Measurements from ENCODE around the gene DPF3. TPM values are rescaled to one million over a fixed set of nuclear protein-coding genes. Genes with fewer than 3 reads are reported as not detected.

Gene DPF3
- total and polyA plus RNA-seq, 9 of the 15 experiments (the other 6 are each of a cell fraction or from before 2014, with no cell fraction given): 0.21 to 4.9 (median 1.2) TPM

- Histone ChIP-seq H3K9me1 (ENCODE audit: control insufficient read depth, insufficient read depth, low read length) (no peaks in the 10 kb centered on the region), H2AFZ (ENCODE audit: low read depth, low read length) (no peak overlapping the region), H3K4me2 (ENCODE audit: insufficient read depth, low read length) (no peak overlapping the region), H3K27me3 (ENCODE audit: control insufficient read depth in 2 of 2, insufficient read depth in 2 of 2, low read length in 2 of 2) (no peaks in the 10 kb centered on the region), H3K4me1 (replicated peaks in 1 of 2; ENCODE audit: control insufficient read depth in 2 of 2, insufficient read depth in 2 of 2, low read length in 2 of 2) (peaks cover 0 to 6% of the 10 kb centered on the region in 2 experiments; a peak in 3 of 5 replicates), H3K27ac (ENCODE audit: extremely low read depth, low read depth, low read length) (no peak overlapping the region), H3K9ac (ENCODE audit: insufficient read depth in 1 of 2, low read depth in 2 of 2, low read length in 2 of 2) (no peak overlapping the region; a peak in 1 of 4 replicates), H3K4me3 (no peak overlapping the region), H4K20me1 (replicated peaks; ENCODE audit: control insufficient read depth, insufficient read depth, low read length) (no peaks in the 10 kb centered on the region), H3K79me2 (ENCODE audit: control insufficient read depth, insufficient read depth, low read length) (no peaks in the 10 kb centered on the region), H3K9me3 (replicated peaks; ENCODE audit: control insufficient read depth, insufficient read depth, low read depth, low read length) (no peaks in the 10 kb centered on the region), H3K36me3 (ENCODE audit: control insufficient read depth, insufficient read depth, low read length) (no peaks in the 10 kb centered on the region)
- FAIRE-seq (no peak), DNase-seq (ENCODE audit: extremely low read depth in 1 of 4, low spot score in 3 of 4) (no peak), ATAC-seq (no peak)
- CTCF ChIA-PET (ENCODE audit: low intra/inter-chr PET ratio): no interaction called here
- 60% methylated on average over 2 of the region's 2 CpGs for WGBS (ENCODE audit: insufficient coverage, low coverage, missing lambda C conversion rate)
- no TSS peak for BruUV-seq (replicated peaks)
- intact Hi-C loops (cut with micrococcal nuclease): no loop called here
- no peak for TF ChIP-seq LARP7 (IDR thresholded peaks at IDR 0.05)
- no peak for TF ChIP-seq HLTF (IDR thresholded peaks at IDR 0.05)
- no peak for TF ChIP-seq ADNP (tag; IDR thresholded peaks at IDR 0.05)
- no peak for TF ChIP-seq ZNF133 (CRISPR knock-in tag; IDR thresholded peaks at IDR 0.05)
- no peak for TF ChIP-seq FOXJ2 (tag; IDR thresholded peaks at IDR 0.05)
- no peak for TF ChIP-seq GABPA (tag; conservative IDR thresholded peaks at IDR 0.05; ENCODE audit: low read depth)
- no peak for TF ChIP-seq WHSC1 (IDR thresholded peaks at IDR 0.05; ENCODE audit: low read length)
- no peak for TF ChIP-seq RBM22 (IDR thresholded peaks at IDR 0.05; ENCODE audit: low read depth, low read length, poor library complexity, severe bottlenecking)
- no peak for TF ChIP-seq ARID3B (CRISPR knock-in tag; IDR thresholded peaks at IDR 0.05; ENCODE audit: borderline replicate concordance)
- no peak for TF ChIP-seq MAX (CRISPR knock-in tag; IDR thresholded peaks at IDR 0.05)
- TF ChIP-seq ZNF561 (CRISPR knock-in tag; conservative IDR thresholded peaks at IDR 0.05): no peak
- TF ChIP-seq PTTG1 (tag; IDR thresholded peaks at IDR 0.05; ENCODE audit: low read depth): no peak
- no peak for TF ChIP-seq RCOR1 (IDR thresholded peaks at IDR 0.05; ENCODE audit: borderline replicate concordance in 1 of 2, low read depth in 2 of 2, low read length in 2 of 2)
- no peak for TF ChIP-seq JUND (IDR thresholded peaks at IDR 0.05; ENCODE audit: borderline replicate concordance, low read depth, low read length)
- no peak for TF ChIP-seq JUND (tag; IDR thresholded peaks at IDR 0.05; ENCODE audit: borderline replicate concordance, low read depth, low read length)
- no peak for TF ChIP-seq SMARCA4 (IDR thresholded peaks at IDR 0.05)
- no peak for TF ChIP-seq KAT2B (IDR thresholded peaks at IDR 0.05; ENCODE audit: low read depth, low read length)
- POLR2A ChIA-PET: interaction anchor here (0.7 kb wide), 1 partner anchor 125 kb away, joined by 3 read pairs; no protein-coding TSS in a partner anchor
- in situ Hi-C loops (cut with MboI): no loop called here
Observed at GRCh38 chr14:72883109-72883508, 10.8 kb downstream of the DPF3 start.

All from K562 (cell line).